Neuronal stem cell (in vitro differentiated cells): Measurements from ENCODE around the gene SUPT4H1.

Experiments
- DNase-seq: peaks from one replicate; pipeline ENCODE4 v3.0.0-alpha.2; 2013; ENCODE audit warnings: low spot score
- H2AFZ ChIP-seq: one replicate; pipeline ENCODE4 v1.6.1; 2013; ENCODE audit warnings: mild to moderate bottlenecking, low read length, inconsistent platforms
- H2AK5ac ChIP-seq: 2 replicates; pipeline ENCODE4 v1.6.1; 2013; ENCODE audit warnings: low read depth, mild to moderate bottlenecking, inconsistent platforms, low read length, moderate library complexity, mixed read lengths
- H2BK120ac ChIP-seq: 2 replicates; pipeline ENCODE4 v1.6.1; 2013; ENCODE audit warnings: low read depth, mild to moderate bottlenecking, inconsistent platforms, low read length, moderate library complexity, mixed read lengths
- H2BK12ac ChIP-seq: one replicate; pipeline ENCODE4 v1.6.1; 2013; ENCODE audit warnings: low read length, inconsistent platforms
- H2BK15ac ChIP-seq: 2 replicates; pipeline ENCODE4 v1.6.1; 2013; ENCODE audit warnings: mild to moderate bottlenecking, low read length, inconsistent platforms, mixed read lengths
- H2BK5ac ChIP-seq: one replicate; pipeline ENCODE4 v1.6.1; 2013; ENCODE audit warnings: inconsistent platforms, mild to moderate bottlenecking, low read length, moderate library complexity
- H3K14ac ChIP-seq: one replicate; pipeline ENCODE4 v1.6.1; 2013; ENCODE audit warnings: low read length, inconsistent platforms
- H3K18ac ChIP-seq: 2 replicates; pipeline ENCODE4 v1.6.1; 2013; ENCODE audit warnings: low read length, inconsistent platforms
- H3K23ac ChIP-seq: 2 replicates; pipeline ENCODE4 v1.6.1; 2013; ENCODE audit warnings: low read depth, mild to moderate bottlenecking, mixed read lengths, low read length, inconsistent platforms; ENCODE audit not compliant: poor library complexity
- H3K27ac ChIP-seq: replicated peaks from 3 replicates; pipeline ENCODE4 v1.5.1; 2013; ENCODE audit warnings: low read length, inconsistent platforms
- H3K27me3 ChIP-seq, 3 experiments: 2 replicates each; pipeline ENCODE4 v1.6.1; 2013; ENCODE audit warnings: low read length in 3 of 3, mild to moderate bottlenecking in 2 of 3, inconsistent platforms in 1 of 3, low read depth in 1 of 3, mixed read lengths in 1 of 3, moderate library complexity in 1 of 3; ENCODE audit not compliant: control insufficient read depth in 3 of 3, insufficient read depth in 3 of 3
- H3K36me3 ChIP-seq, 2 donors: replicated peaks in 1 of 2; 2 replicates each; pipeline ENCODE4 v1.6.1; 2013; ENCODE audit warnings: low read length in 2 of 2; ENCODE audit not compliant: control insufficient read depth in 2 of 2, insufficient read depth in 2 of 2
- H3K4ac ChIP-seq: 2 replicates; pipeline ENCODE4 v1.6.1; 2013; ENCODE audit warnings: inconsistent platforms, mild to moderate bottlenecking, low read length, moderate library complexity
- H3K4me1 ChIP-seq, 2 donors: 1 replicate in 1 of 2; 2 replicates in 1 of 2; pipeline ENCODE4 v1.6.1; 2013; ENCODE audit warnings: low read length in 2 of 2, low read depth in 1 of 2; ENCODE audit not compliant: control insufficient read depth in 2 of 2, insufficient read depth in 1 of 2
- H3K4me2 ChIP-seq: one replicate; pipeline ENCODE4 v1.6.1; 2013; ENCODE audit warnings: mild to moderate bottlenecking, low read length, inconsistent platforms; ENCODE audit not compliant: insufficient read depth, poor library complexity, severe bottlenecking
- H3K4me3 ChIP-seq, 2 donors: 2 replicates each; pipeline ENCODE4 v1.5.1; 2013; ENCODE audit warnings: low read length in 2 of 2, mild to moderate bottlenecking in 2 of 2, inconsistent platforms in 1 of 2, moderate library complexity in 1 of 2
- H3K79me1 ChIP-seq: one replicate; pipeline ENCODE4 v1.6.1; 2013; ENCODE audit warnings: low read depth, mild to moderate bottlenecking, inconsistent platforms, low read length, moderate library complexity
- H3K9ac ChIP-seq: one replicate; pipeline ENCODE4 v1.6.1; 2013; ENCODE audit warnings: mild to moderate bottlenecking, low read depth, low read length, inconsistent platforms; ENCODE audit not compliant: poor library complexity
- H3K9me3 ChIP-seq, 2 donors: replicated peaks in 1 of 2; 2 replicates each; pipeline versions ENCODE3 to v1.6.1; 2013; ENCODE audit warnings: low read length in 2 of 2, mild to moderate bottlenecking in 2 of 2, inconsistent platforms in 1 of 2, low read depth in 1 of 2, mixed read lengths in 1 of 2, moderate library complexity in 1 of 2; ENCODE audit not compliant: control insufficient read depth in 2 of 2, insufficient read depth in 1 of 2
- H4K8ac ChIP-seq: one replicate; pipeline ENCODE4 v1.6.1; 2013; ENCODE audit warnings: low read depth, mild to moderate bottlenecking, inconsistent platforms, low read length, moderate library complexity
- H4K91ac ChIP-seq: one replicate; pipeline ENCODE4 v1.6.1; 2013; ENCODE audit warnings: low read length, low read depth, mild to moderate bottlenecking, inconsistent platforms; ENCODE audit not compliant: poor library complexity
- WGBS, 2 donors: extraction: QIAGEN DNeasy Blood & Tissue Kit; methylation state at CpG; one replicate each; pipeline ENCODE4 v1.1.7; 2013; ENCODE audit warnings: missing lambda C conversion rate in 2 of 2, mixed read lengths in 1 of 2; ENCODE audit not compliant: insufficient read length in 2 of 2, insufficient replicate concordance in 1 of 2; ENCODE audit errors: extremely low coverage in 2 of 2; 5-methylcytosine and 5-hydroxymethylcytosine counted together

Gene SUPT4H1

DNA sequence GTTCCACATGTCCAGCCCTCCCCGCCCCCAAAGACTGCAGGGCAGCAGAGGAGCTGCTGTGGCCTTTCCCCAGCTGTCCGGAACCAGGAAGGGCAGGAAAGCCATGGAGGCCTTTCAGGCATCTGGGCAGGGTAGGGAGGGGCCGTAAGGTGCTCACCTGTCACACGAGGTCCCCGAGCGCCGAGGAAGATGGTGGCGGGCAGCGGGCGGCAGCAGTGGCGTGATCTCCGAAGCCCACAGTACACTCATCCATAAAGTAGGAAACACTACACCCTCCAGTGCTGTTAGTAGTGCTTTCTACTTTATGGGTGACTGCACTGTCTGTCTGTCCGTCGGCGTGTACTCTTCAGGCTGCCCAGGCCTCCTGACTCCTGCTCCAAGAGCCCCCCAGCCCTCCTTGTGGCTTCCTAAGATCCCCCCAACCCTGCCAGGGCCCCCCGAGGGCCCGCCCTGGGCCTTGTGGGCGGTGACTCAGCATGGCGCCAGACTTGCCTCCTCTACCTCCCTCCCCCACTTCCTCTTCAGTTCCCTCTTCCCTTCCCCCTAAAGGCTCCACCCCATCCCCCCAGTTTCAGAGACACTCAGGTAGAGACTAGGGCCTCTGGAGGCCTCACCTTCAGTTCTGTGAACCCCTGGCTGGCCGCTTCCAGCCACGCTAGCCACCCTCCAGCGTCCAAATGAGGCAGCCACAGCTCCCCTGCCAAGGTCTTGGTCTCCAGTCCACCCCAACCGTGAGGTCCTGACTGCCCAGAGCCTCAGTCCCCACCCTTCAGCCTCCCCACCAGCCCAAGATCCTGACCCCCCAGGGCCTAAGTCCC is 20.8 kb downstream of the SUPT4H1 start:
- H3K36me3 ChIP-seq, result no peaks in the 10 kb centered on the region
- no peaks in the 10 kb centered on the region for H3K9me3 ChIP-seq
- no peak overlapping the region for H3K4me3 ChIP-seq
- peak overlapping the region; percentile 79 for H2BK15ac ChIP-seq
- H3K27ac ChIP-seq, result no peak overlapping the region
- H3K79me1 ChIP-seq, result peaks cover 6% of the 10 kb centered on the region
- peak overlapping the region; percentile 64 for H2BK120ac ChIP-seq
- H3K23ac ChIP-seq, result peak overlapping the region; percentile 77
- H3K14ac ChIP-seq, result no peak overlapping the region
- peak overlapping the region; percentile 77 for H2BK5ac ChIP-seq
- H3K27me3 ChIP-seq, result peaks cover 0 to 5% (median 0%) of the 10 kb centered on the region in 3 experiments
- H3K4me2 ChIP-seq, result no peak overlapping the region
- WGBS, 2 donors, result no CpG with 5 or more reads among the region's 23 CpGs
- H2BK12ac ChIP-seq, result peak overlapping the region; percentile 80
- H3K4ac ChIP-seq, result no peak overlapping the region
- peaks cover 13 to 18% of the 10 kb centered on the region in 2 donors for H3K4me1 ChIP-seq
- H3K18ac ChIP-seq, result peak overlapping the region; percentile 59
- H2AFZ ChIP-seq, result peak overlapping the region; percentile 44
- H3K9ac ChIP-seq, result peak overlapping the region; percentile 51
- H4K91ac ChIP-seq, result peak overlapping the region; percentile 74
- DNase-seq, result no peak
- H4K8ac ChIP-seq, result no peak overlapping the region
- peak overlapping the region; percentile 96 for H2AK5ac ChIP-seq

DNA sequence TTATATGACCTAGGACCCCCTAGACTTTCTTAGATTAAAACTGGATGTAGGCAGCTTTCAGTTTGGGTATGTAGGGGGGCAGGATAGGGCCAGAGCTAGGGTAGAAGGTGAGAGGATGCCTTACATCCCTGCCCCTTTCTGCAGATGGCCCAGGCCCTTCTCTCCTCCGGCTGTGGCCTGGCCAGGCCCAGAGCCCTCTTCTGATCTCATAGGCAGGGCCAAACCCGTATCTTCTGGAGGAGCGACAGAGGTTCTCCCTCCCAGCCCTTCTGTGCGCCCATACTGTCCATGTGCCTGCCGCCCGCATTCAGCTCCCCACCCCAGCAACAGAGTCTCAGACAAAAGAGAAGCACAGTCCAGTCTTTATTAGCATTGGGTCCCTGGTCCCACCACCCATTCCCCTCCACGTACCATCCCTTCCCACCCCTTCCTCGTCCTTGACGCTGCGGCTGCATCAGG is 21.4 kb downstream of the SUPT4H1 start:
- Histone ChIP-seq H4K91ac (peak overlapping the region; percentile 74), H3K18ac (peak overlapping the region; percentile 59), H3K27ac (no peak overlapping the region), H2BK5ac (no peak overlapping the region), H3K79me1 (peaks cover 6% of the 10 kb centered on the region), H4K8ac (no peak overlapping the region), H3K4ac (no peak overlapping the region), H3K27me3 (peaks cover 0 to 9% (median 0%) of the 10 kb centered on the region in 3 experiments), H3K23ac (peak overlapping the region; percentile 77), H2BK12ac (peak overlapping the region; percentile 80), H3K14ac (no peak overlapping the region), H2BK120ac (peak overlapping the region; percentile 24), H3K36me3 (no peaks in the 10 kb centered on the region), H3K4me2 (no peak overlapping the region), H2BK15ac (peak overlapping the region; percentile 79), H3K9ac (peak overlapping the region; percentile 51), H3K4me3 (no peak overlapping the region), H3K4me1 (peaks cover 13 to 22% of the 10 kb centered on the region in 2 donors), H2AFZ (peak overlapping the region; percentile 44), H3K9me3 (no peaks in the 10 kb centered on the region), H2AK5ac (peak overlapping the region; percentile 96)
- no CpG with 5 or more reads among the region's 10 CpGs for WGBS, 2 donors
- DNase-seq, result no peak

- no peak overlapping the region for H3K27ac ChIP-seq
- H3K23ac ChIP-seq, result no peak overlapping the region
- H3K4me1 ChIP-seq, result peaks cover 13 to 28% of the 10 kb centered on the region in 2 donors
- H3K4me2 ChIP-seq, result no peak overlapping the region
- no peak overlapping the region for H3K9ac ChIP-seq
- H3K79me1 ChIP-seq, result peaks cover 6% of the 10 kb centered on the region
- no peak overlapping the region for H2BK15ac ChIP-seq
- no peaks in the 10 kb centered on the region for H3K9me3 ChIP-seq
- no CpG with 5 or more reads among the region's 4 CpGs for WGBS, 2 donors
- no peak overlapping the region for H4K91ac ChIP-seq
- no peak overlapping the region for H3K14ac ChIP-seq
- no peak overlapping the region for H2AFZ ChIP-seq
- no peak for DNase-seq
- H3K18ac ChIP-seq, result no peak overlapping the region
- H4K8ac ChIP-seq, result no peak overlapping the region
- no peak overlapping the region for H2BK5ac ChIP-seq
- no peaks in the 10 kb centered on the region for H3K36me3 ChIP-seq
- H2BK120ac ChIP-seq, result no peak overlapping the region
- H3K27me3 ChIP-seq, result peaks cover 0 to 14% (median 0%) of the 10 kb centered on the region in 3 experiments
- no peak overlapping the region for H3K4ac ChIP-seq
- no peak overlapping the region for H2AK5ac ChIP-seq
- no peak overlapping the region for H2BK12ac ChIP-seq
- no peak overlapping the region for H3K4me3 ChIP-seq
These were observed 22.0 kb downstream of the SUPT4H1 start for GRCh38 chr17:58329810-58330537.
